RWPE2 (cell line): ENCODE results near the gene XIAP.

ENCODE experiments used
- ATAC-seq: fragments of 200-7000 bp; cut with Tn5 transposase; 3 replicates; pipeline ENCODE4 v1.9.1; 2021; ENCODE audit warnings: low read depth
- DNase-seq: peaks from one replicate; pipeline ENCODE4 v3.0.0-alpha.2; 2020; ENCODE audit warnings: low spot score
- H3K27ac ChIP-seq: fragments of 450-650 bp; 2 replicates; pipeline ENCODE4 v1.5.1; 2017; ENCODE audit warnings: mild to moderate bottlenecking; ENCODE audit not compliant: poor library complexity, severe bottlenecking
- H3K27me3 ChIP-seq: fragments of 250-450 bp; sonication (Bioruptor Pico); 2 replicates; pipeline ENCODE4 v1.5.1; 2021; ENCODE audit warnings: mild to moderate bottlenecking, moderate library complexity; ENCODE audit not compliant: insufficient read depth, poor library complexity, severe bottlenecking
- H3K36me3 ChIP-seq: fragments of 250-450 bp; sonication (Bioruptor Pico); 2 replicates; pipeline ENCODE4 v1.5.1; 2020; ENCODE audit warnings: low read depth, mild to moderate bottlenecking, moderate library complexity
- H3K4me1 ChIP-seq: fragments of 250-450 bp; sonication (Bioruptor Pico); 2 replicates; pipeline ENCODE4 v1.5.1; 2021; ENCODE audit warnings: mild to moderate bottlenecking, moderate library complexity; ENCODE audit not compliant: insufficient read depth, poor library complexity, severe bottlenecking
- H3K4me3 ChIP-seq: fragments of 250-450 bp; sonication (Bioruptor Pico); 2 replicates; pipeline ENCODE4 v1.5.1; 2021; ENCODE audit warnings: mild to moderate bottlenecking, moderate library complexity; ENCODE audit not compliant: severe bottlenecking
- H3K9me3 ChIP-seq: fragments of 250-450 bp; sonication (Bioruptor Pico); 2 replicates; pipeline ENCODE4 v1.5.1; 2021; ENCODE audit warnings: mild to moderate bottlenecking, moderate library complexity; ENCODE audit not compliant: severe bottlenecking
- TF ChIP-seq, protein P1 (sequence below): fragments of 450-650 bp; IDR thresholded peaks from one replicate; pipeline ENCODE4 v1.5.1; 2017; ENCODE audit warnings: mild to moderate bottlenecking, moderate library complexity; ENCODE audit not compliant: poor library complexity, severe bottlenecking

XIAP gene

GRCh38 chrX:123943074-123943473, 83.2 kb downstream of the XIAP start:
- TF ChIP-seq, protein P1, sequence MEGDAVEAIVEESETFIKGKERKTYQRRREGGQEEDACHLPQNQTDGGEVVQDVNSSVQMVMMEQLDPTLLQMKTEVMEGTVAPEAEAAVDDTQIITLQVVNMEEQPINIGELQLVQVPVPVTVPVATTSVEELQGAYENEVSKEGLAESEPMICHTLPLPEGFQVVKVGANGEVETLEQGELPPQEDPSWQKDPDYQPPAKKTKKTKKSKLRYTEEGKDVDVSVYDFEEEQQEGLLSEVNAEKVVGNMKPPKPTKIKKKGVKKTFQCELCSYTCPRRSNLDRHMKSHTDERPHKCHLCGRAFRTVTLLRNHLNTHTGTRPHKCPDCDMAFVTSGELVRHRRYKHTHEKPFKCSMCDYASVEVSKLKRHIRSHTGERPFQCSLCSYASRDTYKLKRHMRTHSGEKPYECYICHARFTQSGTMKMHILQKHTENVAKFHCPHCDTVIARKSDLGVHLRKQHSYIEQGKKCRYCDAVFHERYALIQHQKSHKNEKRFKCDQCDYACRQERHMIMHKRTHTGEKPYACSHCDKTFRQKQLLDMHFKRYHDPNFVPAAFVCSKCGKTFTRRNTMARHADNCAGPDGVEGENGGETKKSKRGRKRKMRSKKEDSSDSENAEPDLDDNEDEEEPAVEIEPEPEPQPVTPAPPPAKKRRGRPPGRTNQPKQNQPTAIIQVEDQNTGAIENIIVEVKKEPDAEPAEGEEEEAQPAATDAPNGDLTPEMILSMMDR = no peak
- H3K4me1 ChIP-seq = no peaks in the 10 kb centered on the region
- ATAC-seq = no peak

GRCh38 chrX:123943488-123943887, 83.6 kb downstream of the XIAP start:
- Histone ChIP-seq H3K27me3 (no peaks in the 10 kb centered on the region), H3K27ac (no peak overlapping the region), H3K4me3 (no peak overlapping the region), H3K4me1 (no peaks in the 10 kb centered on the region), H3K36me3 (no peaks in the 10 kb centered on the region), H3K9me3 (no peaks in the 10 kb centered on the region)
- TF ChIP-seq, protein P1 = no peak
- ATAC-seq (no peak), DNase-seq (no peak)

More at GRCh38 chrX:123943074-123943473, 83.2 kb downstream of the XIAP start:
- no peaks in the 10 kb centered on the region for H3K9me3 ChIP-seq
- no peaks in the 10 kb centered on the region for H3K27me3 ChIP-seq
- no peak overlapping the region for H3K27ac ChIP-seq
- DNase-seq = no peak
- no peak overlapping the region for H3K4me3 ChIP-seq
- no peaks in the 10 kb centered on the region for H3K36me3 ChIP-seq

DNA sequence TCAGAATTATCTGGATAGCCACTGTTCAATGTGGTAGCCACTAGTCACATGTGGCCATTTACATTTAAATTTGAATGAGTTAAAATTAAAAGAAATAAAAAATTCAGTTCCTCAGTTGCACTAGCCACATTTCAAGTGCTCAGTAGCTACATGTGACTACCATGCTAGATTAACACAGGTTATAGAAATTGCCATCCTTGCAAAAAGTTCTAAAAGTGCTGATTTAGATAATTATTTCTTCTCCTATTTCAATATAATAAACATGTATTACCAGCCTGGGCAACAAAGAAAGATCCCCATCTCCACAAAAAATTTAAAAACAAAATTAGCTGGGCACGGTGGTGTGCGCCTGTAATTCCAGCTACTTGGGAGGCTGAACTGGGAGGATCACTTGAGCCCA, 90.0 kb downstream of the XIAP start:
- Histone ChIP-seq H3K9me3 (no peaks in the 10 kb centered on the region), H3K4me1 (no peaks in the 10 kb centered on the region), H3K4me3 (no peak overlapping the region), H3K27ac (no peak overlapping the region), H3K36me3 (no peaks in the 10 kb centered on the region), H3K27me3 (no peaks in the 10 kb centered on the region)
- TF ChIP-seq, protein P1 = no peak
- ATAC-seq (no peak), DNase-seq (no peak)

GRCh38 chrX:123959281-123960063, 99.6 kb downstream of the XIAP start:
- TF ChIP-seq, protein P1 = no peak
- ATAC-seq = no peak

GRCh38 chrX:123960956-123961267, 101.1 kb downstream of the XIAP start:
- Histone ChIP-seq H3K27ac (peak overlapping the region; percentile 91), H3K4me3 (peak overlapping the region; percentile 51), H3K36me3 (no peaks in the 10 kb centered on the region), H3K9me3 (no peaks in the 10 kb centered on the region), H3K27me3 (no peaks in the 10 kb centered on the region), H3K4me1 (peaks cover 11% of the 10 kb centered on the region)
- TF ChIP-seq, protein P1 = no peak
- DNase-seq (no peak), ATAC-seq (no peak)

More at GRCh38 chrX:123959281-123960063, 99.6 kb downstream of the XIAP start:
- no peaks in the 10 kb centered on the region for H3K27me3 ChIP-seq
- H3K27ac ChIP-seq = peak overlapping the region; percentile 91
- H3K9me3 ChIP-seq = no peaks in the 10 kb centered on the region
- peaks cover 11% of the 10 kb centered on the region for H3K4me1 ChIP-seq
- no peaks in the 10 kb centered on the region for H3K36me3 ChIP-seq
- no peak for DNase-seq
- peak overlapping the region; percentile 63 for H3K4me3 ChIP-seq
